IPS-20b (cell line): ENCODE data around the gene CENATAC.

Experiments
- H3K27ac ChIP-seq: one replicate; pipeline ENCODE4 v1.5.1; 2013; ENCODE audit warnings: low read length
- H3K27me3 ChIP-seq: 2 replicates; pipeline ENCODE4 v1.6.1; 2013; ENCODE audit warnings: mild to moderate bottlenecking, low read length, inconsistent platforms; ENCODE audit not compliant: insufficient read depth
- H3K36me3 ChIP-seq: 2 replicates; pipeline ENCODE4 v1.6.1; 2013; ENCODE audit warnings: low read depth, mild to moderate bottlenecking, inconsistent platforms, low read length, moderate library complexity; ENCODE audit not compliant: insufficient read depth
- H3K4me1 ChIP-seq: 2 replicates; pipeline ENCODE4 v1.6.1; 2013; ENCODE audit warnings: mild to moderate bottlenecking, control low read depth, inconsistent platforms, low read length, moderate library complexity; ENCODE audit not compliant: insufficient read depth
- H3K4me3 ChIP-seq: 2 replicates; pipeline ENCODE4 v1.5.1; 2013; ENCODE audit warnings: mild to moderate bottlenecking, low read length, inconsistent platforms
- H3K9ac ChIP-seq: 2 replicates; pipeline ENCODE4 v1.6.1; 2013; ENCODE audit warnings: low read depth, mild to moderate bottlenecking, inconsistent platforms, low read length, moderate library complexity
- H3K9me3 ChIP-seq: 2 replicates; pipeline ENCODE4 v1.6.1; 2013; ENCODE audit warnings: mild to moderate bottlenecking, low read depth, low read length, inconsistent platforms; ENCODE audit not compliant: insufficient read depth

CENATAC gene

DNA sequence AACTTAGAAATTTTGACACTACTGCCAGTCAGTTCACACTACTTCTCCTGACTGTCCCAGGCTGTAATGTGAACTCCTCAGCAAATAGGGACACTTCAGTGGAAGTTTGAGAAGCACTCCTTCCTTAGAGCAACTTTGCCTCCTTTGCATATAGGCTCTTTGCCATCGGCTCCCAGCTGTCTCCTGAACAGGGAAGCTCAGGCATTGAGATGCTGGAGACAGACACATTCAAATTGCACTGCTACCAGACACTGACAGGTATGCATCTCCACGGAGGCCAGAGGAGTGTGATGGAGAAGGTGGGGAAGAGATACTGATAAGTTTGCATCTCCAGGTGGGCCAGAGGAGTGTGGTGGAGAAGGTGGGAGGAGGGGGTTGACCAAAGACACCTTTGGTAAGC, 22.1 kb downstream of the CENATAC start:
- Histone ChIP-seq H3K4me1 (peaks cover 10% of the 10 kb centered on the region), H3K27ac (no peak overlapping the region), H3K9me3 (no peaks in the 10 kb centered on the region), H3K9ac (peak overlapping the region; percentile 99; the same call in 1 of the 2 replicates), H3K36me3 (peaks cover 77% of the 10 kb centered on the region), H3K27me3 (no peaks in the 10 kb centered on the region), H3K4me3 (peak overlapping the region; percentile 85)

DNA sequence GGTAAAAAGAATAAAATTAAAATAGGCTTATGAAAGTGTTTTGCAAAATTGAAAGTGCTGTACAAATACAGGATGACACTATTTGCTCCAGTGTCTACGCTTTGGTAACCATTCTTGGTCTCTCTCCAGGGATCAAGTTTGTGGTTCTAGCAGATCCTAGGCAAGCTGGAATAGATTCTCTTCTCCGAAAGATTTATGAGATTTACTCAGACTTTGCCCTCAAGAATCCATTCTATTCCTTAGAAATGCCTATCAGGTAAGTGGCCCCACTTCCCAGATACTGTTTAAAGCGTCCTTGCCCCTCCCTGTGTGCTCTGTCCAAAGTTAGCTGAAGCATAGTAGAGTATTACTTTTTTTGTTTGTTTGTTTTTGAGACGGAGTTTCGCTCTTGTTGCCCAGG, 23.7 kb downstream of the CENATAC start:
- Histone ChIP-seq H3K9ac (no peak overlapping the region), H3K27me3 (no peaks in the 10 kb centered on the region), H3K4me1 (peaks cover 7% of the 10 kb centered on the region), H3K9me3 (no peaks in the 10 kb centered on the region), H3K4me3 (no peak overlapping the region), H3K27ac (no peak overlapping the region), H3K36me3 (peaks cover 76% of the 10 kb centered on the region)

DNA sequence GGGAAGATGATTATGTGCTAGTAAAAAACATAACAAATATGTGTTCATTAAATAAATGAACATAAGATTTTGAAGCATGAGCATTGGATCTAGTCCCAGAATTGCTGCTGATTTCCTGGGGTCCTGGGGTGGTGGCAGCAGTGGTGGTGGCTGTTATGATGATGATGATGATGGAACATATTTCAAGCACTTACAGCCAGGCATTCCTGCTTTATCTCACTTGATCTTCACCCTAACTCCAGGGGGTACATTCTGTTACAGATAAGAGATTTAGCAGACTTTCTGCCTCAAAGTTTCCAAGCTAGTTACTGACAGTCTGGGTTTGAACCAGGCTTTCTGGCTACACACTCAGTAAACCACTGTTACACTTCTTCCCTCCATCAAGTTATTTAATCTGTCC, 25.8 kb downstream of the CENATAC start:
- peaks cover 5% of the 10 kb centered on the region; the same call in 1 of the 2 replicates for H3K4me1 ChIP-seq
- H3K4me3 ChIP-seq, result no peak overlapping the region
- no peak overlapping the region for H3K27ac ChIP-seq
- H3K36me3 ChIP-seq, result peaks cover 83% of the 10 kb centered on the region
- H3K9me3 ChIP-seq, result no peaks in the 10 kb centered on the region
- no peaks in the 10 kb centered on the region for H3K27me3 ChIP-seq
- no peak overlapping the region for H3K9ac ChIP-seq

DNA sequence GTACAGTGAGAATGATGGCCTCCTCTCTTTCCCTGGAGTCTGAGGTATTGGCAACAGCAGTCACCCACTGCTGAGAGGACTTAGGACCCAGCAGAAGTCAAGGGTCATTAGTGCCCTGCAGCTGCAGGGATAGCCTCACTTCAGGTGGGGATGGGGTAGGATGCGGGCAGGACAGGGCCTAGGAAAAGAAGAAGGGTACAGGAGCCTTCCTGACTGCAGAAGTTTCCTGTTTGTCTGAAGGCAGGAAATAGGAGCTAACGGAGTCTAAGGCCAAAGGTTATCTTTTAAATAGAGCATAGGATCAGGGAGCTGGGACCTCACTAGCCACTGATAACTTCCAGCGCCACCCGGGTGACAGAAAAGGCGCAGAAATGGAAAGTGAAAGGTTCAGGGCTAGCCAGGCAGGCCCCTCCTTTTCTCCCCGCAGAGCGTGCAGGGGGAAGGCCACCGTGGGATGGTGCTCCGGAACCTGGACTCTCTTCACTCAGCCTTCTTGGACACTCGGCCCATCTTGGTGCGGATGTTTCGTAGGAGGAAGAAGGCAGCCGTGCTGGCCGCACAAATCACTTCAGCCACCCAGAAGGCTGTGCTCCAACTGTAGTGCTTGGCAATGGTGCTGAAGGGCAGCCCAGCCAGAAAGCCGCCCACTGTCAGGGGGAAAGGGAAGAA, 26.6 kb downstream of the CENATAC start:
- Histone ChIP-seq H3K9ac (no peak overlapping the region), H3K36me3 (peaks cover 87% of the 10 kb centered on the region), H3K9me3 (no peaks in the 10 kb centered on the region), H3K27me3 (no peaks in the 10 kb centered on the region), H3K27ac (no peak overlapping the region), H3K4me3 (no peak overlapping the region), H3K4me1 (peaks cover 12% of the 10 kb centered on the region)

DNA sequence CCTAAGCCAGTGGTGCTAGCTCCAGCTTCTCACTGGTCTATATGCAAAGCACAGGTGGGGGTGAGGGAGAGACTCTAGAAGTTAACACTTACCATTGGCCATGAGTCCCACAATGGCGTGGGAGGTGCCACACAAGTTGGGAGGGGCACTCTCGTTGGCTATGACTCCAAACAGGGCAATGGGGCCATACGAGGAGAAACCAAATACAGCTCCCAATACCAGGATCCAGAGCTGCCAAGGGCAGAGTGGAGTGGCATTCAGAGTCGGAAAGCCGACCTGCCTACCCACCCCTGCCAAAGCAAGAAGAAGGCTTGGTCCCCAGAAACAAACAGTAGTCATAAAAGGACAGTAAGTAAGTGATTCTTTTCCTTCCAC, 27.1 kb downstream of the CENATAC start:
- H3K27ac ChIP-seq, result no peak overlapping the region
- H3K4me3 ChIP-seq, result no peak overlapping the region
- H3K9me3 ChIP-seq, result no peaks in the 10 kb centered on the region
- no peaks in the 10 kb centered on the region for H3K27me3 ChIP-seq
- H3K4me1 ChIP-seq, result peaks cover 11% of the 10 kb centered on the region
- peaks cover 84% of the 10 kb centered on the region for H3K36me3 ChIP-seq
- no peak overlapping the region for H3K9ac ChIP-seq

DNA sequence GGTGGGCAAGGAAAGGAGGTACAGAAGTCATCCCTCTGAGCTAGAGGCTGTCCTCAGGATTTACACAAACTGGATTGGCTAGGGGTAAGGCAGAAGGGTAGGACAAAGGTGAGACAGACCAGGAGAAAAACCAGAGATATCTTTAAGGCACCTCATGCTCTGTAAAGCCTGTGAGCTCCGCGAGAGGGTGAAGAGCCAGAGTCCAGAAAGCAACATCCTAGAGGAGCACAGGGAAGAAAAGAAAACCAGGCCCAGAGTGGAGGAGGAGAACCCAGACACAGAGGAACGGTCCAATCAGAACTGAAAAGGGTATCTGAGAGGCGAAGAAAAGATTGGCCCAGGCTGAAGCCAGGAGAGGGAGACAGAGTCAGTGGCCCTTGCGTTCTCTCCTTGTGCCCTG, 27.6 kb downstream of the CENATAC start:
- peaks cover 81% of the 10 kb centered on the region for H3K36me3 ChIP-seq
- no peaks in the 10 kb centered on the region for H3K27me3 ChIP-seq
- H3K9me3 ChIP-seq, result no peaks in the 10 kb centered on the region
- H3K27ac ChIP-seq, result no peak overlapping the region
- peaks cover 10% of the 10 kb centered on the region for H3K4me1 ChIP-seq
- no peak overlapping the region for H3K4me3 ChIP-seq
- no peak overlapping the region for H3K9ac ChIP-seq

DNA sequence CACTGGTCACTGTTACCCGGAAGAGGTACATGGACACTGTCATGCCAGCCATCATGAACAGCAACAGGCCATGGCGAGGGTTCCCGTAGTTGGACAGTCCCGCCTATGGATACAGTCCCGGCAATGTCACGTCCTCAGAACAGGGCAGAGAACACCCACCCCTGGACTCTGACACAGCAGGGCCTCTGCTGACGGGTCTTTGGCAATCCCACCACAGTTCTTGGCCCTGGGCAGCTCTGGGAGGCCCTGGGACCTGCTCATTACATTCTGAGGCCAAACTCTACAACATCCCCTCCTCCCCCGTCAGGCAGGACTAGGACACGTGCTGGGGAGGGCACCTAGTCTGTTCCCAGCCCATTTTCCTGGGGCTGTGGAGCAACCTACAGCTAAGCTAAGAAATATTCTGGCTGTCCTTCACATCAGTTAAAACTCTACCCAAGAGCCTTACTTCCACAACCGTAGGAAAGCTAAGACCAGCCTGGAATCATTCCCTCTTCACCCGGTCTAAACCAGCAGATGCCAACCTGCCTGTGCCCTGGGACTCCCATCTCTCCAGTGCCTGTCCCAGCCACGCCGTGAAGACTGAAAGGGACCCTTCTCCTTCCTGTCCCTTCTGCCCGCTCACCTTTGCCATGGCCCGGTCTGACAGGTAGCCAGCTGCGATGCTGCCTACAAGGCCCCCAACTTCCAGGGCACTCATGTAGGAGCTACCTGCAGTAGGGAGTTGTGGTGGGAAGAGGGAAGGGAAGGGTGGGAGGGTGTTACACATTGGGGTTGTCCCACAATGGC, 28.2 kb downstream of the CENATAC start:
- peaks cover 10% of the 10 kb centered on the region for H3K4me1 ChIP-seq
- no peaks in the 10 kb centered on the region for H3K27me3 ChIP-seq
- H3K36me3 ChIP-seq, result peaks cover 77% of the 10 kb centered on the region
- no peak overlapping the region for H3K4me3 ChIP-seq
- no peak overlapping the region for H3K27ac ChIP-seq
- no peak overlapping the region for H3K9ac ChIP-seq
- no peaks in the 10 kb centered on the region for H3K9me3 ChIP-seq

DNA sequence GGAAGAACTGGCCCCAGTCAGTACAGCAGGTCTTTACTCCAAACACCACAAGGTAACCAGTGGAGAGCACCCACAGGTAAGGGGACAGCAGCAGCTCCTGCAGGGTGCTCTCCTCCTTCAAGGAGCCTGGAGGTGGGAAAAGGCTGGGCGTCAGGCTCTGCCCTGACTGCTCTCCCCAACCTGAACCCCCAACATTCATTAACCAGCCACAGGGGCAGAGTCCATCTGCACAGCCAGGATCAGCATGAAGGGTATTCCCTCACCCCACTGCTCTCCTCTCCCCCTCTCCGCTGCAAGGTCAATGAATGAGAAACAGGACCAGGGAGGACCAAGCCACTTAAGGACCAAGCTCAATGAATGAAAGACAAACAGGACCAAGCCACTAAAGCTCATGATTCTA, 29.0 kb downstream of the CENATAC start:
- Histone ChIP-seq H3K4me3 (no peak overlapping the region), H3K36me3 (peaks cover 70% of the 10 kb centered on the region), H3K9me3 (no peaks in the 10 kb centered on the region), H3K9ac (no peak overlapping the region), H3K27ac (no peak overlapping the region), H3K4me1 (peaks cover 10% of the 10 kb centered on the region), H3K27me3 (no peaks in the 10 kb centered on the region)

DNA sequence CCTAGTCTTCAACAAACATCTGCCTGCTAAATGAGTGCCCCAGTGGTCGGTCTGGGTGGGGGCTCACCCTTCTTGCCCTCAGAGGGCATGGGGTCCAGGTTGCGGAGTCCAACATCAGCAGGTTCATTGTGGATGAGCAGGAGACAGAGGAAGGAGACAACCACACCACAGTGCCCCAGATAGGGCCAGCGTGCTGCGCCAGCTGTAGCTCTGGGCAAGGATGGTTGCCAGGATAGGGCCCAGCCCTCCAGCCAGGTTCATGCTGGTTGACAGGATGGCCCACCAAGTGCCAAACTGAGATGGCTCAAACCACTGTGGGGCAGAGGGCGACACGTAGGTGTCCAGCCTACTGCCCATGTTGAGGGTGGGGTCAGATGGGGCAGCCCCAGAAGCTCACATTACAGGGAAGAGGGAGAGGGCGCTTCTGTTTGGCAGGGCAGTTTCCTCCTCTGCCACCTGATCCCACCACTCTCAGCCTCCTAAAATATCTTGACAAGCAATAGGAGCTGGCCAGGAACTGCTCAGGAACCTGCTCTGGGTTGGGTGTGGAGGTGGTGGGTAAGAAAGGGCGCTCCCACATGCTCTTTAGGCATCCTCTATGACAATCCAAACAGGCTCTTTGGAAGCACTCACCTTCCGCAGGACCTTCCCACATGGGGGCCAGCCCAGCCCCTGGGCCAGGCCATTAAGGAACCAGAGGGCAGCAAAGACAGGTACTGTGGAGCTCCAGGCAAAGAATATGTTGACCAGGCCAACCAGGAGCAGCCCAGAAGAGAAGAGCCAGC, 29.8 kb downstream of the CENATAC start:
- Histone ChIP-seq H3K4me1 (peaks cover 10% of the 10 kb centered on the region), H3K27ac (no peak overlapping the region), H3K36me3 (peaks cover 62% of the 10 kb centered on the region), H3K4me3 (no peak overlapping the region), H3K27me3 (no peaks in the 10 kb centered on the region), H3K9ac (peak overlapping the region; percentile 98; the same call in 1 of the 2 replicates), H3K9me3 (no peaks in the 10 kb centered on the region)

DNA sequence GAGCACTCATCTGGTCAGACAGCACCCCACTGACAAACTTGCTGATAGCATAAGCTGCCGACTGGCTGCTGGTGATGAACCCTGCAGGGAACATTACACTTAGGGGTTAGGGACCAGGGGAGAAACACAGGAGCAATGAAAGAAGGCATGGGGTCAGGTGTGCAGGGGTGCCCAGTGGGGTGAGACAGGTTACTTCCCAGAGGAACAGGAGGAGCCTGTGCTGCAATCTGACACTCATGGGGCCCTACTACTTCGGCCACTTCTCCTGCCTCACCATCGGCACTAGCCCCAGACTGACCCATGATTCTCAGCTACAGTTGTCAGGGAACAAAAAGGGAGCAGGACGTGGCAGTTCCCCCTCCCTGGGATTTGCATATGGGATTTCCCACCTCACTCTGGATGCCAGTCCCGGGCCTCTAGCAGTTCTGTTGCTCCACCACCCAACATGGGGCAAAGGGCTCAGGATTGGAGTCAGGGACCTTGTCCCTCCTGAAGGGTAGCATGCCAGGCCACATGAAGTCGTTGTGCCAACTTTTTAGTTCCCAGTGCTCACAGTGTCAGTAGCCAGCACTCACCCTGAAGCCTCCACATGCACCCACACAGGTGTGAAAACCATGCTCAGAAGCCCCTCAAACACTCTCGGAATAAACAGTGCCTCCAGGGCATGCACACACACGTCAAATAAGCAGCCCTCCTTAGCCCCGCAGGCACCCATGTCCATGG, 30.6 kb downstream of the CENATAC start:
- Histone ChIP-seq H3K9me3 (no peaks in the 10 kb centered on the region), H3K36me3 (peaks cover 55% of the 10 kb centered on the region), H3K9ac (peak overlapping the region; percentile 98; the same call in 1 of the 2 replicates), H3K27me3 (no peaks in the 10 kb centered on the region), H3K27ac (no peak overlapping the region), H3K4me1 (peaks cover 10% of the 10 kb centered on the region), H3K4me3 (peak overlapping the region; percentile 97)

DNA sequence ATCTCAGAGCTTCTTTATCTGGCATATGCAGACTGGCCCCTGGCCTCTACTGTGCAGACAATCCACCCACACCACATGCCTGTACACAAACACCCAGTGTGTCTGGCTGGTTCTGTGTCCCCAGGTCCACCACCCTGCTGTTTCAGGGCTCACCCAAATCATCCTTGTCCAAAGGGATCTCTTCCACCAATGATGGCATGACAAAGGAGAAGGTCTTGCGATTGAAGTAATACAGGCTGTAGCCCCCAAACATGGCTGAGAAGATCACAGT, 31.1 kb downstream of the CENATAC start:
- H3K27ac ChIP-seq, result no peak overlapping the region

More for the DNA sequence above, 31.1 kb downstream of the CENATAC start:
- Histone ChIP-seq H3K27me3 (no peaks in the 10 kb centered on the region), H3K4me1 (peaks cover 10% of the 10 kb centered on the region), H3K4me3 (peak overlapping the region; percentile 97), H3K9me3 (no peaks in the 10 kb centered on the region), H3K36me3 (peaks cover 50% of the 10 kb centered on the region), H3K9ac (peak overlapping the region; percentile 98; the same call in 1 of the 2 replicates)
